Hematopoietic multipotent progenitor cell (in vitro differentiated cells): ENCODE results near the gene DSPP. TPM values are rescaled to one million over a fixed set of nuclear protein-coding genes. Genes with fewer than 3 reads are reported as not detected.
A peak's percentile ranks its signal among the peaks of the same experiment; 100 is the strongest.

Source experiments
- DNase-seq, 3 donors: peaks; one replicate each; pipeline ENCODE4 v3.0.0-alpha.2; 2011 to 2015; ENCODE audit warnings: low read depth in 2 of 3, low spot score in 2 of 3
- total RNA-seq: library from RNA; depleted of rRNA; stranded (reverse); fragments of >200 nt; gene quantifications from one replicate; pipeline ENCODE4 v1.2.3, GENCODE V29; 2012

The DSPP gene
- total RNA-seq, 1 donor, result under 0.01 TPM

DNA sequence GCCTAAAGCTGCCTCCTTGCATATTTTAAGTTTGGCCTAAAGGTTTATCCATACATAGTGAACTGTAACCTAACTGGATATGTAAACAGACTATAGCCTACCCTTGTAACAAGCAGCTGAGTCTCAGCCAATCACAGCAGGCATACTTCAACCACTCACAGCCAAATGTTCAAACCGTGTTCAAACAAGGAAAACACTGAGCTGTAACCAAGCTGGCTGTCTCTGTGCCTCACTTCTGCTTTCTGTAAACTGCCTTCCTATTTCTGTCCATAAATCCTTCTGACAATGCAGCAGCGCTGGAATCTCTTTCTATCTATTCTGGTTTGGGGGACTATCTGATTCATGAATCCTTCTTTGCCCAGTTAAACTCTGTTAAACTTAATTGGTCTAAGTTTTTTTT, 16.4 kb downstream of the DSPP start:
- DNase-seq, result peak in 2 of 3 donors; percentile 10 to 32

GRCh38 chr4:87631668-87632067, 23.3 kb downstream of the DSPP start:
- DNase-seq, result no peak

GRCh38 chr4:87632469-87632868, 24.1 kb downstream of the DSPP start:
- no peak for DNase-seq

GRCh38 chr4:87633243-87633642, 24.9 kb downstream of the DSPP start:
- DNase-seq, result peak in 1 of 3 donors; percentile 0

DNA sequence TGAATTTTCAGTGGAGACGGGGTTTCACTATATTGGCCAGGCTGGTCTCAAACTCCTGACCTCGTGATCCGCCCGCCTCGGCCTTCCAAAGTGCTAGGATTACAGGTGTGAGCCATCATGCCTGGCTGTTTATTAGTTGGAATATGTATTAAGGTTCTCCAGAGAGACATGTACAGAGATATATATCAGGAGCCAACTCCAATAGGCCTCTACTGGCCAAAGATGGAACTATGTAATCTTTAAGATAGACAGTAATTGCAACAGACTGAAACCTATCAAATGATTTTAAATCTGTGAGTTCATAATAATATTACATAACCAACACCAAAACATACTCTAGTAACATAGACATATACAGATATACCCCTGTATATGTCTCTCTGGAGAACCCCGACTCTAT, 36.0 kb downstream of the DSPP start:
- DNase-seq, result no peak

DNA sequence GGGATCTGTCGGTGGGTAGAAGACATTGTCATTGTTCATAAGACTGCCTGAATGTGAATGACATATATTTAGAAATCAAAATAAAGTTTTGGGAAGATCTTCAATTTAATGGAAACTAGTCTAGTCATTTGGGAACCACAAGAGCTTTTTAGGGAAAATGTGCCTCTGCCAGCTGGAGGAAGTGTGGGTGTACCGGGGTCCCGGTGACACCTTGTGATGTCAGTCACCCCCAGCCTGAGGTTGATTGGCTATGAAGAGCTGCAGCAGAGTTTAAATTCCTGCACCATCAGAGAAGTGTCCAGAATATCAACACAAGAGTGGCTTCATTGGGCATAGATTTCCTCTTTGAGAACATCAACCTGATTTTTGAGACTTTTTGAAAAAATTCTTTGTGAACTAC, 41.7 kb downstream of the DSPP start, which contains the start of gene DMP1:
TSS of gene DMP1 (plus strand) at position 301 of the 400 bp plus-strand sequence. CDS start 6,213 bp downstream, outside the sequence.
- DNase-seq, result no peak

DNA sequence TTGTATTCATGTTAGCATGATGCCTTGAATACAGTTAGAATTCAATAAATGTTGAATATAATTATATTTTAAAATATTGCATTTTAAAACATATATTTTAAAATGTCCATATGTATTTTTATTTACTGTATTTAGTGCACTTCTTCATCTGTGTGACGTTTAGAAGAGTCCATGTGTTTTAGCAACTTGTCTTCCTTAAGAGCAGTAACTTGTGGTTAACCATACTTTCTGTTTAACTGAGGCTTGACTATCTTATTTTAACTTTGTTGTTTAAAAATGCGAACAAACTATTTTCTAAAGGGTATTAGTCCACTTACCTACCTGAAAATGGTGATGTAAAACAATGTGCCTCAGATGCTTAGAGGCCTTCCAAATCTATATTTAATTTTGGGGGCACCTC, 42.6 kb downstream of the DSPP start:
- DNase-seq, result no peak

GRCh38 chr4:87651941-87652340, 43.6 kb downstream of the DSPP start:
- DNase-seq, result no peak

- no peak for DNase-seq
Observed at GRCh38 chr4:87654487-87655044, 46.2 kb downstream of the DSPP start.

- no peak for DNase-seq
Observed at GRCh38 chr4:87657525-87657924, 49.2 kb downstream of the DSPP start.

- DNase-seq, result no peak
Observed at GRCh38 chr4:87659247-87659931, 51.1 kb downstream of the DSPP start.

DNA sequence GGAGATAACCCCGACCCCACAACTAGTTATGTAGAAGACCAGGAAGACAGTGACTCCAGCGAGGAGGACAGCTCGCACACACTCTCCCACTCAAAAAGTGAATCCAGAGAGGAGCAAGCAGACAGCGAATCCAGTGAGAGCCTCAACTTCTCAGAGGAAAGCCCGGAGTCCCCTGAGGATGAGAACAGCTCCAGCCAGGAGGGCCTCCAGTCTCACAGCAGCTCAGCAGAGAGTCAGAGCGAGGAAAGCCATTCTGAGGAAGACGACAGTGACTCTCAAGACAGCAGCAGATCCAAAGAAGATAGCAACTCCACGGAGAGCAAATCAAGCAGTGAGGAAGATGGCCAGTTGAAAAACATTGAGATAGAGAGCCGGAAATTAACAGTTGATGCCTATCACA, 54.5 kb downstream of the DSPP start:
- DNase-seq, result no peak

Other genes starting within 250 kb of the DSPP start
- gene HSD17B11, start 217.3 kb upstream of the DSPP start, total RNA-seq, result 63.8 TPM
- gene NUDT9, start 186.0 kb upstream of the DSPP start, total RNA-seq, result 7.3 TPM
- not detected for gene SPARCL1, start 79.2 kb upstream of the DSPP start, total RNA-seq
- gene DMP1, start 41.8 kb downstream of the DSPP start, total RNA-seq, result not detected
- not detected for gene IBSP, start 191.0 kb downstream of the DSPP start, total RNA-seq
- gene MEPE, start 224.4 kb downstream of the DSPP start, total RNA-seq, result not detected